ENCODE results near the gene KNCN.

DNA sequence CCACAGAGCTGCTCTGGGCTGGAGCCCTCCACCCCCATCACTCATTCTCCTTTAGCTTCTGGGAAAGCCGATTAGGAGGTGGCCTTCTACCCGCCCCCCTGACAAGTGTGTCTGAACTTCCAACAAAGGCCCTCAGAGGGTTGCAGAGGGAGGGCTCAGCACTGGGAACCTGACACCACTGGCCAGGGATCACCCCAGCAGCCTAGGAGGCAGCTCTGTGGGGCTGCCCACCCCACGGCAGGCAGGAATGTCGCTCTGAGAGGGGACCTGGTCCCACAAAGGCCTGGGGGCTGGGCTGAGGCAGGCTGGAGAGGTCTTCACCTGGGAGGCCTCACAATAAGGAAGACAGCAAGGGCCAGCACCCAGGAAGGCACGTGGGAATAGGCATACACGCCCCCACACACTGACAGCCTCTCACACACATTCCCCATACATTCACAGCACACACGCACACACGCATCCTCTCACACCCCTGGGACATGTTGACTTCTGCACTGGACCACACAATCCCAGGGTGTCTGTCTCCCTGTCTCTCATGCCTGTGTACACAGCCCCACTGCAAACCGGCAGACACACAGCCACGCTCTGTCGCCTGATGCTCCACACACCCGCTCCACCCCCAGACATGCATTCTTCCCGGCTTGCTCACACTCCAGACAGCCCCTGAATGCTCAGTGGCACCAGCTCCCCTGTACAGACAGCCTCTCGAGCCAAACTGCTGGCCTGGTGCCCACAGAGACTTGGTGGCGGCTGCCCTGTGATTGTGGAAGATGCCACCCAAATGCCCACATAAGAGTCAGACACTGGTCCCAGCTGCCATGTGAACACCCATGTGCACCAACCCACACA, 31.2 kb downstream of the KNCN start:
- TF ChIP-seq, protein P1, sequence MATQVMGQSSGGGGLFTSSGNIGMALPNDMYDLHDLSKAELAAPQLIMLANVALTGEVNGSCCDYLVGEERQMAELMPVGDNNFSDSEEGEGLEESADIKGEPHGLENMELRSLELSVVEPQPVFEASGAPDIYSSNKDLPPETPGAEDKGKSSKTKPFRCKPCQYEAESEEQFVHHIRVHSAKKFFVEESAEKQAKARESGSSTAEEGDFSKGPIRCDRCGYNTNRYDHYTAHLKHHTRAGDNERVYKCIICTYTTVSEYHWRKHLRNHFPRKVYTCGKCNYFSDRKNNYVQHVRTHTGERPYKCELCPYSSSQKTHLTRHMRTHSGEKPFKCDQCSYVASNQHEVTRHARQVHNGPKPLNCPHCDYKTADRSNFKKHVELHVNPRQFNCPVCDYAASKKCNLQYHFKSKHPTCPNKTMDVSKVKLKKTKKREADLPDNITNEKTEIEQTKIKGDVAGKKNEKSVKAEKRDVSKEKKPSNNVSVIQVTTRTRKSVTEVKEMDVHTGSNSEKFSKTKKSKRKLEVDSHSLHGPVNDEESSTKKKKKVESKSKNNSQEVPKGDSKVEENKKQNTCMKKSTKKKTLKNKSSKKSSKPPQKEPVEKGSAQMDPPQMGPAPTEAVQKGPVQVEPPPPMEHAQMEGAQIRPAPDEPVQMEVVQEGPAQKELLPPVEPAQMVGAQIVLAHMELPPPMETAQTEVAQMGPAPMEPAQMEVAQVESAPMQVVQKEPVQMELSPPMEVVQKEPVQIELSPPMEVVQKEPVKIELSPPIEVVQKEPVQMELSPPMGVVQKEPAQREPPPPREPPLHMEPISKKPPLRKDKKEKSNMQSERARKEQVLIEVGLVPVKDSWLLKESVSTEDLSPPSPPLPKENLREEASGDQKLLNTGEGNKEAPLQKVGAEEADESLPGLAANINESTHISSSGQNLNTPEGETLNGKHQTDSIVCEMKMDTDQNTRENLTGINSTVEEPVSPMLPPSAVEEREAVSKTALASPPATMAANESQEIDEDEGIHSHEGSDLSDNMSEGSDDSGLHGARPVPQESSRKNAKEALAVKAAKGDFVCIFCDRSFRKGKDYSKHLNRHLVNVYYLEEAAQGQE (IDR thresholded peaks at IDR 0.05; ENCODE audit: insufficient read depth in 1 of 2, low read depth in 2 of 2, low read length in 2 of 2): no peak
- TF ChIP-seq TAF1 (IDR thresholded peaks at IDR 0.05; ENCODE audit: borderline replicate concordance, insufficient read depth, low read length): no peak
- no peak for TF ChIP-seq POLR2AphosphoS5 (IDR thresholded peaks at IDR 0.05; ENCODE audit: low read depth, low read length)
